ENCODE data around the gene ALG8. TPM values are rescaled to one million over a fixed set of nuclear protein-coding genes. Genes with fewer than 3 reads are reported as not detected.

The ALG8 gene
- 47.7 to 71.8 TPM (median 48.4 TPM) in 3 replicates for polyA plus RNA-seq
- 4.6 TPM for polyA plus RNA-seq (2011; ENCODE audit: low read depth)
- polyA plus RNA-seq (2011; cell fraction: cytosol; rRNA removed), result 28.4 and 53.5 TPM in 2 replicates
- polyA plus RNA-seq (2011; cell fraction: nucleus; rRNA removed), result 62.4 and 87.9 TPM in 2 replicates
- 21.3 and 30.8 TPM in 2 replicates for polyA plus RNA-seq (2012; ENCODE audit: low replicate concordance)
- polyA minus RNA-seq, result 20.3 to 78.6 TPM (median 48.3 TPM) in 3 replicates
- 47.4 TPM for polyA minus RNA-seq (2011; cell fraction: cytosol; rRNA and poly(A)+ RNA removed)
- 43.5 and 62.9 TPM in 2 replicates for polyA minus RNA-seq (2011; cell fraction: nucleus; rRNA and poly(A)+ RNA removed)

DNA sequence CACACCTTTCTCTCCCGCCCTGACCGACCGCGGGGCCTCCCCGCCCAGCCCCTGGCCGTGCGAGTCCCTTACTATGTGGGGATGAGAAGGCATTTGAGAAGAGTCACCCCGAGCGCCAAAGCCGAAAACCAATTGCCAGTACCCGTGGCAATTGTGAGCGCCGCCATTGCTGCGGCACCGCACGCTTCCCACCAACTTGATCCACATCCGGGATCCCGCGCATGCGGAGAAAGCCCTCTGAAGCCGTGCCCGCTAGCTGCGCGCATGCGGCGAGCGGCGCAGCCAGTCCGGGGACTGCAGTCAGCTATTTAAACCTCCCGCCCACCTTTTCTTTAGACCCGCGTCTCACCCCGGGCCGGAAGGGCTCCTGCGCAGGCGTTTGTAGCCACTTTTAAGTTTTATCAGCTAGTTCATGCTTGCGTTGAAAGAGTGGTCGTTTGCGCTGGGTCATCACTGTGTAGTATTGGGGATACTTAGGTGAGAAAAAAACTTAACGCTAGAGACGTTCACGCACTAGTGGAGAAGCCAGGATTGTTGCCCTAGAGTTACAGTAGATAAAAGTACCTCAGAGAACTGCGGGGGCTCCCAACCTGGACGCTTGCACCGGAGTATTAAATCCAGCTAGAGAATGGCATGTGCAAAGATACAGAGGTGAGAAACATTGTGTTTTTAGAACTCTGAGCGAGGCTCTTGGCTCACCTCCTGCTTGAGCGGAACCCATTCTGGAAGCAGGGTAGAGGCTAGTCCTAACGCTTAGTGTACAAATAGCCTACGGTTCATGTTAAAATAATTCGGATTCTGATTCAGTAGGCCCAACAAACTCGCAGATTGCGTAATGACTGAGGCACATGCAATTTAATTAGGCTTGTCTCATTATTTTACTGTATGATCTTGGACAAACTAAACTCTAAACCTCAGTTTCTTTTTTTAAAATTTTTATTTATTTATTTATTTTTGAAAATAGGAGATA, at the start of gene ALG8:
ALG8 (minus strand) TSS at position 205 of the 970 bp plus-strand sequence; CDS start at position 167, 38 bp downstream.
- no peak for TF ChIP-seq EZH2 (IDR thresholded peaks at IDR 0.05; ENCODE audit: low read length)
- TF ChIP-seq, protein P1, sequence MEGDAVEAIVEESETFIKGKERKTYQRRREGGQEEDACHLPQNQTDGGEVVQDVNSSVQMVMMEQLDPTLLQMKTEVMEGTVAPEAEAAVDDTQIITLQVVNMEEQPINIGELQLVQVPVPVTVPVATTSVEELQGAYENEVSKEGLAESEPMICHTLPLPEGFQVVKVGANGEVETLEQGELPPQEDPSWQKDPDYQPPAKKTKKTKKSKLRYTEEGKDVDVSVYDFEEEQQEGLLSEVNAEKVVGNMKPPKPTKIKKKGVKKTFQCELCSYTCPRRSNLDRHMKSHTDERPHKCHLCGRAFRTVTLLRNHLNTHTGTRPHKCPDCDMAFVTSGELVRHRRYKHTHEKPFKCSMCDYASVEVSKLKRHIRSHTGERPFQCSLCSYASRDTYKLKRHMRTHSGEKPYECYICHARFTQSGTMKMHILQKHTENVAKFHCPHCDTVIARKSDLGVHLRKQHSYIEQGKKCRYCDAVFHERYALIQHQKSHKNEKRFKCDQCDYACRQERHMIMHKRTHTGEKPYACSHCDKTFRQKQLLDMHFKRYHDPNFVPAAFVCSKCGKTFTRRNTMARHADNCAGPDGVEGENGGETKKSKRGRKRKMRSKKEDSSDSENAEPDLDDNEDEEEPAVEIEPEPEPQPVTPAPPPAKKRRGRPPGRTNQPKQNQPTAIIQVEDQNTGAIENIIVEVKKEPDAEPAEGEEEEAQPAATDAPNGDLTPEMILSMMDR (optimal IDR thresholded peaks at IDR 0.05 in 1 of 3, IDR thresholded peaks at IDR 0.05 in 1 of 3, conservative IDR thresholded peaks at IDR 0.05 in 1 of 3; ENCODE audit: extremely low read depth in 1 of 3, insufficient read depth in 2 of 3, low read length in 3 of 3), result no peak
- dilution Hi-C loops (cut with MboI; ENCODE audit: extremely low pct_ligation_motif_present, low sequenced_read_pairs), result no loop called here
- peak; percentile 26 for DNase-seq (ENCODE audit: low read depth, low spot score)
- H4K20me1 ChIP-seq (ENCODE audit: control insufficient read depth, extremely low read depth, insufficient read depth, low read length), result no peaks in the 10 kb centered on the region
- peaks cover 17% of the 10 kb centered on the region for H3K4me1 ChIP-seq (ENCODE audit: control insufficient read depth, extremely low read depth, insufficient read depth, low read length)
- H2AFZ ChIP-seq (ENCODE audit: control insufficient read depth, low read length), result peak within 1 kb of the TSS; percentile 100
- H3K4me3 ChIP-seq (ENCODE audit: control insufficient read depth in 2 of 3, extremely low read depth in 1 of 3, insufficient read depth in 2 of 3, low read depth in 1 of 3, low read length in 3 of 3), result peak within 1 kb of the TSS; percentile 77 to 98 (median 87)
- H3K27me3 ChIP-seq (ENCODE audit: control insufficient read depth, extremely low read depth, insufficient read depth, low read length), result no peaks in the 10 kb centered on the region
- no peaks in the 10 kb centered on the region for H3K9me3 ChIP-seq (ENCODE audit: control insufficient read depth, low read depth, low read length)
- peak within 1 kb of the TSS; percentile 96 for H3K9ac ChIP-seq (ENCODE audit: control insufficient read depth, extremely low read depth, insufficient read depth, low read length)
- H3K36me3 ChIP-seq (ENCODE audit: control insufficient read depth in 2 of 2, extremely low read depth in 1 of 2, insufficient read depth in 2 of 2, low read length in 2 of 2), result no peaks in the 10 kb centered on the region
- no peaks in the 10 kb centered on the region for H3K9me1 ChIP-seq (ENCODE audit: control insufficient read depth, extremely low read depth, insufficient read depth, low read length)
- H3K79me2 ChIP-seq (ENCODE audit: control insufficient read depth, insufficient read depth, low read length), result peaks cover 40% of the 10 kb centered on the region
- H3K4me2 ChIP-seq (ENCODE audit: control insufficient read depth, extremely low read depth, insufficient read depth, low read depth, low read length), result peak within 1 kb of the TSS; percentile 79
- peak; percentile 64 for FAIRE-seq
- peak within 1 kb of the TSS; percentile 92 for H3K27ac ChIP-seq (ENCODE audit: control insufficient read depth, insufficient read depth, low read length)

DNA sequence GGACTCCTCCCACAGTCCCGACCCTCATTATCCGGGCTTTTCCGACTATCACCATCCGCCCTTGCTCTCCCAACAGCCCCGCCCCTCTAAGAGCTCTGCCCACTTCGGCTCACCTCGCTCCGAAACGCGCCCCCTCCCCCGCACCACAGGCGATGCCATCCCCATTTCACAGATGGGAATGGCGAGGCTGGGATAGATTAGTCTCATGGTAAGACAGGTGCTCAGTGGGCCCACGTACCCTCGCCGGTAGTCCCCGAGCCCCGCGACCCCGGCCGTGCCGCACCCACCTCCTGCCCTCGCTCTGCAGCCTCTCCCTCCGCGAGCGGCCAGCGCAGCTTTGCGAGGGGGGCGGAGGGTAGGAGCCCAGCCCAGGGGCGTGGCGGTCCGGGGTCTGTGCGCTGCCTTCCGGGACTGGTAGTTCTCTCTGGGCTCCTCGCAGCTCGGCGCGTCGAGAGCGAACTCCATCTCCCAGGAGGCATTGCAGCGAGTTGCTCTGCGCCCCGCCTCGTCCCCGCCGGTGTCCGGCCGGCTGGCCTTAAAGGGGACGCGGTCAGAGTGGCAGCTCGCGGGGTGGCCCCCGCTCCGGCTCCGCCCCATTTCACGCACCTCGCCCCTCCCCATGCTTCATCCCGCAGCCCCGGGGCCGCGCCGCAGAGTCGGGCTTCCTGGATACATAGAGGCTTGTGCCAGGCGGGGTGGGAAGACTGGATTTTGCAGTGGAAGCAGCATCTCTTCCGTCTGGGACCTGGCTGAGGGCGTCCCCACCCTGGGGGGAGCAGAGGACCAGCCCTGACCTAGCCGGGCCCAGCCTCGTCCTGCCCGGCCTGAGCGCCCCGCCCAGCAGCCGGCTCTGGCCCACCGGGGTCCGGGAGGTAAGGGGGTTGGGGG, 49.1 kb upstream of the ALG8 start, which contains the start of the genes KCTD21 and USP35:
KCTD21 (minus strand) TSS at position 341 of the 888 bp plus-strand sequence. CDS start 14,072 bp downstream, outside the sequence.
USP35 (plus strand) TSS at position 634 of the 888 bp plus-strand sequence. CDS start 7,327 bp downstream, outside the sequence.
- peaks cover 0 to 2% of the 10 kb centered on the region in 2 experiments for H3K36me3 ChIP-seq (ENCODE audit: control insufficient read depth in 2 of 2, extremely low read depth in 1 of 2, insufficient read depth in 2 of 2, low read length in 2 of 2)
- DNase-seq (ENCODE audit: low read depth, low spot score) (peak; percentile 76), FAIRE-seq (peak; percentile 63)
- no peaks in the 10 kb centered on the region for H4K20me1 ChIP-seq (ENCODE audit: control insufficient read depth, extremely low read depth, insufficient read depth, low read length)
- peak within 1 kb of the TSS; percentile 73 to 87 (median 86) for H3K4me3 ChIP-seq (ENCODE audit: control insufficient read depth in 2 of 3, extremely low read depth in 1 of 3, insufficient read depth in 2 of 3, low read depth in 1 of 3, low read length in 3 of 3)
- peak within 1 kb of the TSS; percentile 91 for H3K4me2 ChIP-seq (ENCODE audit: control insufficient read depth, extremely low read depth, insufficient read depth, low read depth, low read length)
- no peak for TF ChIP-seq EZH2 (IDR thresholded peaks at IDR 0.05; ENCODE audit: low read length)
- TF ChIP-seq, protein P1 (optimal IDR thresholded peaks at IDR 0.05 in 1 of 3, IDR thresholded peaks at IDR 0.05 in 1 of 3, conservative IDR thresholded peaks at IDR 0.05 in 1 of 3; ENCODE audit: extremely low read depth in 1 of 3, insufficient read depth in 2 of 3, low read length in 3 of 3), result no peak
- peak within 1 kb of the TSS; percentile 67 for H3K27ac ChIP-seq (ENCODE audit: control insufficient read depth, insufficient read depth, low read length)
- dilution Hi-C loops (cut with MboI; ENCODE audit: extremely low pct_ligation_motif_present, low sequenced_read_pairs), result no loop called here
- H3K4me1 ChIP-seq (ENCODE audit: control insufficient read depth, extremely low read depth, insufficient read depth, low read length), result peaks cover 33% of the 10 kb centered on the region
- H3K9me1 ChIP-seq (ENCODE audit: control insufficient read depth, extremely low read depth, insufficient read depth, low read length), result no peaks in the 10 kb centered on the region
- H3K79me2 ChIP-seq (ENCODE audit: control insufficient read depth, insufficient read depth, low read length), result peaks cover 34% of the 10 kb centered on the region
- peak within 1 kb of the TSS; percentile 63 for H3K9ac ChIP-seq (ENCODE audit: control insufficient read depth, extremely low read depth, insufficient read depth, low read length)
- H3K27me3 ChIP-seq (ENCODE audit: control insufficient read depth, extremely low read depth, insufficient read depth, low read length), result no peaks in the 10 kb centered on the region
- H3K9me3 ChIP-seq (ENCODE audit: control insufficient read depth, low read depth, low read length), result no peaks in the 10 kb centered on the region
- H2AFZ ChIP-seq (ENCODE audit: control insufficient read depth, low read length), result peak within 1 kb of the TSS; percentile 79

All from keratinocyte (primary cell).